HG03064 (cell line): Measurements from ENCODE around the gene ZNF362.

Experiments used
- ATAC-seq: cut with Tn5 transposase; IDR thresholded peaks from one replicate; pipeline ENCODE4 v1.9.1; 2021; ENCODE audit warnings: low read depth; ENCODE audit not compliant: unreplicated experiment

Gene ZNF362

GRCh38 chr1:33244143-33244808 is 12.0 kb upstream of the ZNF362 start:
- no peak for ATAC-seq

GRCh38 chr1:33244809-33245186 is 11.5 kb upstream of the ZNF362 start:
- no peak for ATAC-seq

GRCh38 chr1:33246171-33246570 is 10.1 kb upstream of the ZNF362 start:
- ATAC-seq, result no peak

- no peak for ATAC-seq
Observed at GRCh38 chr1:33247545-33247944, 8.7 kb upstream of the ZNF362 start.

GRCh38 chr1:33248244-33248643 is 8.0 kb upstream of the ZNF362 start:
- no peak for ATAC-seq

GRCh38 chr1:33249422-33249821 is 6.9 kb upstream of the ZNF362 start:
- ATAC-seq, result no peak

GRCh38 chr1:33250217-33250616 is 6.1 kb upstream of the ZNF362 start:
- ATAC-seq, result no peak

- ATAC-seq, result no peak
Observed at GRCh38 chr1:33250724-33251123, 5.6 kb upstream of the ZNF362 start.

- no peak for ATAC-seq
Observed at GRCh38 chr1:33254491-33254890, 1.8 kb upstream of the ZNF362 start.

- ATAC-seq, result no peak
Observed at GRCh38 chr1:33255347-33256220, 708 bp upstream of the ZNF362 start.

- no peak for ATAC-seq
Observed at GRCh38 chr1:33256221-33256470, 146 bp upstream of the ZNF362 start.

GRCh38 chr1:33257207-33257771 is 997 bp downstream of the ZNF362 start:
- ATAC-seq, result no peak

- no peak for ATAC-seq
Observed at GRCh38 chr1:33257772-33258712, 1.8 kb downstream of the ZNF362 start.

GRCh38 chr1:33258788-33259274 is 2.5 kb downstream of the ZNF362 start:
- ATAC-seq, result no peak

- no peak for ATAC-seq
Observed at GRCh38 chr1:33259879-33260278, 3.6 kb downstream of the ZNF362 start.

GRCh38 chr1:33260439-33260838 is 4.1 kb downstream of the ZNF362 start:
- no peak for ATAC-seq

- ATAC-seq, result no peak
Observed at GRCh38 chr1:33261344-33261743, 5.1 kb downstream of the ZNF362 start.

GRCh38 chr1:33263890-33264504 is 7.7 kb downstream of the ZNF362 start:
- ATAC-seq, result no peak

- ATAC-seq, result no peak
Observed at GRCh38 chr1:33265780-33266605, 9.7 kb downstream of the ZNF362 start.
